Frontal cortex (tissue), 4 donors: Measurements from ENCODE around the gene CLDN5. TPM values are rescaled to one million over a fixed set of nuclear protein-coding genes. Genes with fewer than 3 reads are reported as not detected.

ENCODE experiments used
- DNase-seq, 2 donors: peaks; one replicate each; pipeline ENCODE4 v3.0.0; 2012; ENCODE audit warnings: low spot score in 2 of 2
- FAIRE-seq: peaks from 2 replicates; lab custom pipeline; 2012; peaks lifted over from hg19 to GRCh38; lab: Jason Lieb, UNC
- total RNA-seq: library from RNA; depleted of rRNA; stranded (reverse); fragments of >200 nt; gene quantifications from one replicate; pipeline ENCODE4 v1.2.3, GENCODE V29; 2014
- donor health status: control.
- donor health status: control.
- donor health status: control.

The CLDN5 gene
- 84.8 TPM for total RNA-seq

- FAIRE-seq (no peak), DNase-seq (peak; percentile 55 to 63)
Measured at GRCh38 chr22:19524170-19525115, at the start of gene CLDN5. CLDN5 (minus strand) TSS chr22:19524410; CDS start chr22:19524255, 155 bp downstream.

- DNase-seq (no peak), FAIRE-seq (no peak)
Measured at GRCh38 chr22:19571995-19572394, 47.8 kb upstream of the CLDN5 start.

- FAIRE-seq (no peak), DNase-seq (no peak)
Measured at GRCh38 chr22:19571207-19571795, 47.1 kb upstream of the CLDN5 start.

- DNase-seq: no peak
- FAIRE-seq: no peak
Measured at GRCh38 chr22:19569976-19570375, 45.8 kb upstream of the CLDN5 start.

- DNase-seq (no peak), FAIRE-seq (no peak)
Measured at GRCh38 chr22:19569276-19569640, 45.0 kb upstream of the CLDN5 start.

- no peak for FAIRE-seq
- DNase-seq: no peak
Measured at GRCh38 chr22:19568337-19569275, 44.4 kb upstream of the CLDN5 start.

GRCh38 chr22:19567157-19568009, 43.2 kb upstream of the CLDN5 start:
- DNase-seq: no peak
- no peak for FAIRE-seq

GRCh38 chr22:19566279-19567156, 42.3 kb upstream of the CLDN5 start:
- DNase-seq (no peak), FAIRE-seq (no peak)

GRCh38 chr22:19565382-19566278, 41.4 kb upstream of the CLDN5 start:
- DNase-seq (no peak), FAIRE-seq (no peak)

GRCh38 chr22:19559956-19560355, 35.7 kb upstream of the CLDN5 start:
- FAIRE-seq (no peak), DNase-seq (no peak)

GRCh38 chr22:19559324-19559811, 35.2 kb upstream of the CLDN5 start:
- FAIRE-seq (no peak), DNase-seq (no peak)

GRCh38 chr22:19556963-19557545, 32.8 kb upstream of the CLDN5 start:
- DNase-seq (no peak), FAIRE-seq (no peak)

GRCh38 chr22:19555651-19556050, 31.4 kb upstream of the CLDN5 start:
- FAIRE-seq (no peak), DNase-seq (no peak)

GRCh38 chr22:19554834-19555404, 30.7 kb upstream of the CLDN5 start:
- FAIRE-seq (no peak), DNase-seq (no peak)

GRCh38 chr22:19553201-19553600, 29.0 kb upstream of the CLDN5 start:
- DNase-seq (no peak), FAIRE-seq (no peak)

- FAIRE-seq: no peak
Measured at GRCh38 chr22:19550382-19550781, 26.2 kb upstream of the CLDN5 start.

GRCh38 chr22:19549428-19549827, 25.2 kb upstream of the CLDN5 start:
- no peak for FAIRE-seq
- DNase-seq: no peak

More at GRCh38 chr22:19550382-19550781, 26.2 kb upstream of the CLDN5 start:
- no peak for DNase-seq
